ENCODE results near the gene TMEM161B.

TMEM161B gene

DNA sequence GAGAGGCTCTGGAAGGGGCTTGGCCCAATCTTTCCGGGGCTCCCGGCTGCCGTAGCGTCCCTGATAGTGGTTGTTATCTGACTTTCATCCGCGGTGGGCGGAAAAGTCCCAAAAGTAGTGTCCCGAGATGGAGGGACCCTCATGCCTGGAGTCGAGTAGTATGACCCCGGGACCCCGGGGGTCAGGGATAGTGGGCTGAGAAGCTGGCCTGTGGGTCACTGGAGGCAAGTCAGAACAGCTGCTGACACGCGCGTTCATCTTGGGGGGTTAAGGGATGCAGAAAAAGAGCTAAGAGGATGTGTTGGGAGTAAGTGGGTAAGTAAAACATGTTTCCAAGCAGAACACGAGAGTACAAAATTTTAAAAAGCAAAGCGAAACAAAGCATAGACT lies 123.4 kb downstream of the TMEM161B start:
- no peak overlapping the region for H3K4me3 ChIP-seq (ENCODE audit: low read depth, low read length)
- DNase-seq (ENCODE audit: low read depth, low spot score): no peak
- ChIA-PET POLR2A (no interaction called here), CTCF (no interaction called here)
- TF ChIP-seq, protein P1, sequence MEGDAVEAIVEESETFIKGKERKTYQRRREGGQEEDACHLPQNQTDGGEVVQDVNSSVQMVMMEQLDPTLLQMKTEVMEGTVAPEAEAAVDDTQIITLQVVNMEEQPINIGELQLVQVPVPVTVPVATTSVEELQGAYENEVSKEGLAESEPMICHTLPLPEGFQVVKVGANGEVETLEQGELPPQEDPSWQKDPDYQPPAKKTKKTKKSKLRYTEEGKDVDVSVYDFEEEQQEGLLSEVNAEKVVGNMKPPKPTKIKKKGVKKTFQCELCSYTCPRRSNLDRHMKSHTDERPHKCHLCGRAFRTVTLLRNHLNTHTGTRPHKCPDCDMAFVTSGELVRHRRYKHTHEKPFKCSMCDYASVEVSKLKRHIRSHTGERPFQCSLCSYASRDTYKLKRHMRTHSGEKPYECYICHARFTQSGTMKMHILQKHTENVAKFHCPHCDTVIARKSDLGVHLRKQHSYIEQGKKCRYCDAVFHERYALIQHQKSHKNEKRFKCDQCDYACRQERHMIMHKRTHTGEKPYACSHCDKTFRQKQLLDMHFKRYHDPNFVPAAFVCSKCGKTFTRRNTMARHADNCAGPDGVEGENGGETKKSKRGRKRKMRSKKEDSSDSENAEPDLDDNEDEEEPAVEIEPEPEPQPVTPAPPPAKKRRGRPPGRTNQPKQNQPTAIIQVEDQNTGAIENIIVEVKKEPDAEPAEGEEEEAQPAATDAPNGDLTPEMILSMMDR (IDR thresholded peaks at IDR 0.05; ENCODE audit: insufficient read depth, low read length, missing control alignments): no peak

Measured in AG04449 (cell line).